HepG2 (cell line): ENCODE data around the gene SDC3.

ENCODE experiments used
- CCAR2 ChIP-seq: fragments of 200-400 bp; formaldehyde crosslinking; optimal IDR thresholded peaks from 2 replicates; pipeline ENCODE3; 2018; ENCODE audit warnings: low read depth, mild to moderate bottlenecking, low read length, moderate library complexity
- EZH2 ChIP-seq: conservative IDR thresholded peaks from 2 replicates; pipeline ENCODE4 v1.6.1; 2012; ENCODE audit warnings: mild to moderate bottlenecking, low read depth, low read length, moderate library complexity
- FOSL2 ChIP-seq: sonication (generic); formaldehyde crosslinking; IDR thresholded peaks from 2 replicates; pipeline ENCODE4 v1.4.0; 2020; ENCODE audit warnings: missing genetic modification reagents
- GABPA ChIP-seq, 2 experiments: IDR thresholded peaks; 2 replicates each; pipeline ENCODE4 v1.6.1; 2011 to 2016; ENCODE audit warnings: low read depth in 2 of 2, low read length in 1 of 2, missing biosample characterization in 1 of 2, missing genetic modification characterization in 1 of 2
- NFIC ChIP-seq: IDR thresholded peaks from 2 replicates; pipeline ENCODE4 v1.6.1; 2012; ENCODE audit warnings: mild to moderate bottlenecking, low read length, inconsistent platforms
- NFYC ChIP-seq: IDR thresholded peaks from 2 replicates; pipeline ENCODE4 v1.6.1; 2016; ENCODE audit warnings: missing genetic modification reagents, missing compliant biosample characterization
- POLR2A ChIP-seq, 2 experiments: IDR thresholded peaks; 2 replicates each; pipeline ENCODE4 v1.6.1; 2011; ENCODE audit warnings: low read depth in 2 of 2, low read length in 2 of 2, mild to moderate bottlenecking in 1 of 2, moderate library complexity in 1 of 2; ENCODE audit not compliant: insufficient read depth in 1 of 2
- RERE ChIP-seq: IDR thresholded peaks from 2 replicates; pipeline ENCODE4 v1.6.1; 2016; ENCODE audit warnings: low read depth, missing genetic modification reagents, missing compliant biosample characterization
- TCF7 ChIP-seq: sonication (generic); IDR thresholded peaks from 2 replicates; pipeline ENCODE4 v1.6.1; 2016; ENCODE audit warnings: antibody characterized with exemption, low read depth
- ZNF660 ChIP-seq: sonication (generic); formaldehyde crosslinking; IDR thresholded peaks from 2 replicates; pipeline ENCODE4 v1.5.1; 2020; ENCODE audit warnings: mild to moderate bottlenecking, low read depth, missing genetic modification reagents, borderline replicate concordance
- ZNF703 ChIP-seq: sonication (generic); formaldehyde crosslinking; IDR thresholded peaks from 2 replicates; pipeline ENCODE4 v1.5.1; 2020; ENCODE audit warnings: missing genetic modification reagents, mild to moderate bottlenecking, moderate library complexity, borderline replicate concordance
- TF ChIP-seq, protein P1 (sequence below): sonication (generic); formaldehyde crosslinking; IDR thresholded peaks from 2 replicates; pipeline ENCODE4 v1.4.0; 2020; ENCODE audit warnings: mild to moderate bottlenecking, missing genetic modification reagents
- TF ChIP-seq, protein P2 (sequence below): sonication (generic); formaldehyde crosslinking; IDR thresholded peaks from 2 replicates; pipeline ENCODE4 v1.4.0; 2020; ENCODE audit warnings: missing genetic modification reagents
- TF ChIP-seq, protein P3 (sequence below): sonication (generic); formaldehyde crosslinking; IDR thresholded peaks from 2 replicates; pipeline ENCODE4 v1.4.0; 2020; ENCODE audit warnings: missing genetic modification reagents

GRCh38 chr1:30905403-30905802, 3.2 kb downstream of the SDC3 start:
- TF ChIP-seq NFIC (no peak), RERE (CRISPR knock-in tag) (no peak), CCAR2 (no peak), TCF7 (no peak), ZNF660 (CRISPR knock-in tag) (no peak), EZH2 (no peak), ZNF703 (no peak), POLR2A (IDR thresholded peaks at IDR 0.05; ENCODE audit: insufficient read depth in 1 of 2, low read depth in 2 of 2, low read length in 2 of 2) (no peak), GABPA (IDR thresholded peaks at IDR 0.05; ENCODE audit: low read depth, low read length) (no peak), GABPA (CRISPR knock-in tag; IDR thresholded peaks at IDR 0.05; ENCODE audit: low read depth) (no peak), NFYC (CRISPR knock-in tag) (no peak), FOSL2 (no peak)
- TF ChIP-seq, protein P1, sequence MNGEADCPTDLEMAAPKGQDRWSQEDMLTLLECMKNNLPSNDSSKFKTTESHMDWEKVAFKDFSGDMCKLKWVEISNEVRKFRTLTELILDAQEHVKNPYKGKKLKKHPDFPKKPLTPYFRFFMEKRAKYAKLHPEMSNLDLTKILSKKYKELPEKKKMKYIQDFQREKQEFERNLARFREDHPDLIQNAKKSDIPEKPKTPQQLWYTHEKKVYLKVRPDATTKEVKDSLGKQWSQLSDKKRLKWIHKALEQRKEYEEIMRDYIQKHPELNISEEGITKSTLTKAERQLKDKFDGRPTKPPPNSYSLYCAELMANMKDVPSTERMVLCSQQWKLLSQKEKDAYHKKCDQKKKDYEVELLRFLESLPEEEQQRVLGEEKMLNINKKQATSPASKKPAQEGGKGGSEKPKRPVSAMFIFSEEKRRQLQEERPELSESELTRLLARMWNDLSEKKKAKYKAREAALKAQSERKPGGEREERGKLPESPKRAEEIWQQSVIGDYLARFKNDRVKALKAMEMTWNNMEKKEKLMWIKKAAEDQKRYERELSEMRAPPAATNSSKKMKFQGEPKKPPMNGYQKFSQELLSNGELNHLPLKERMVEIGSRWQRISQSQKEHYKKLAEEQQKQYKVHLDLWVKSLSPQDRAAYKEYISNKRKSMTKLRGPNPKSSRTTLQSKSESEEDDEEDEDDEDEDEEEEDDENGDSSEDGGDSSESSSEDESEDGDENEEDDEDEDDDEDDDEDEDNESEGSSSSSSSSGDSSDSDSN (CRISPR knock-in tag) = no peak
- TF ChIP-seq, protein P2, sequence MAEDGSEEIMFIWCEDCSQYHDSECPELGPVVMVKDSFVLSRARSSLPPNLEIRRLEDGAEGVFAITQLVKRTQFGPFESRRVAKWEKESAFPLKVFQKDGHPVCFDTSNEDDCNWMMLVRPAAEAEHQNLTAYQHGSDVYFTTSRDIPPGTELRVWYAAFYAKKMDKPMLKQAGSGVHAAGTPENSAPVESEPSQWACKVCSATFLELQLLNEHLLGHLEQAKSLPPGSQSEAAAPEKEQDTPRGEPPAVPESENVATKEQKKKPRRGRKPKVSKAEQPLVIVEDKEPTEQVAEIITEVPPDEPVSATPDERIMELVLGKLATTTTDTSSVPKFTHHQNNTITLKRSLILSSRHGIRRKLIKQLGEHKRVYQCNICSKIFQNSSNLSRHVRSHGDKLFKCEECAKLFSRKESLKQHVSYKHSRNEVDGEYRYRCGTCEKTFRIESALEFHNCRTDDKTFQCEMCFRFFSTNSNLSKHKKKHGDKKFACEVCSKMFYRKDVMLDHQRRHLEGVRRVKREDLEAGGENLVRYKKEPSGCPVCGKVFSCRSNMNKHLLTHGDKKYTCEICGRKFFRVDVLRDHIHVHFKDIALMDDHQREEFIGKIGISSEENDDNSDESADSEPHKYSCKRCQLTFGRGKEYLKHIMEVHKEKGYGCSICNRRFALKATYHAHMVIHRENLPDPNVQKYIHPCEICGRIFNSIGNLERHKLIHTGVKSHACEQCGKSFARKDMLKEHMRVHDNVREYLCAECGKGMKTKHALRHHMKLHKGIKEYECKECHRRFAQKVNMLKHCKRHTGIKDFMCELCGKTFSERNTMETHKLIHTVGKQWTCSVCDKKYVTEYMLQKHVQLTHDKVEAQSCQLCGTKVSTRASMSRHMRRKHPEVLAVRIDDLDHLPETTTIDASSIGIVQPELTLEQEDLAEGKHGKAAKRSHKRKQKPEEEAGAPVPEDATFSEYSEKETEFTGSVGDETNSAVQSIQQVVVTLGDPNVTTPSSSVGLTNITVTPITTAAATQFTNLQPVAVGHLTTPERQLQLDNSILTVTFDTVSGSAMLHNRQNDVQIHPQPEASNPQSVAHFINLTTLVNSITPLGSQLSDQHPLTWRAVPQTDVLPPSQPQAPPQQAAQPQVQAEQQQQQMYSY (CRISPR knock-in tag) = no peak
- TF ChIP-seq, protein P3, sequence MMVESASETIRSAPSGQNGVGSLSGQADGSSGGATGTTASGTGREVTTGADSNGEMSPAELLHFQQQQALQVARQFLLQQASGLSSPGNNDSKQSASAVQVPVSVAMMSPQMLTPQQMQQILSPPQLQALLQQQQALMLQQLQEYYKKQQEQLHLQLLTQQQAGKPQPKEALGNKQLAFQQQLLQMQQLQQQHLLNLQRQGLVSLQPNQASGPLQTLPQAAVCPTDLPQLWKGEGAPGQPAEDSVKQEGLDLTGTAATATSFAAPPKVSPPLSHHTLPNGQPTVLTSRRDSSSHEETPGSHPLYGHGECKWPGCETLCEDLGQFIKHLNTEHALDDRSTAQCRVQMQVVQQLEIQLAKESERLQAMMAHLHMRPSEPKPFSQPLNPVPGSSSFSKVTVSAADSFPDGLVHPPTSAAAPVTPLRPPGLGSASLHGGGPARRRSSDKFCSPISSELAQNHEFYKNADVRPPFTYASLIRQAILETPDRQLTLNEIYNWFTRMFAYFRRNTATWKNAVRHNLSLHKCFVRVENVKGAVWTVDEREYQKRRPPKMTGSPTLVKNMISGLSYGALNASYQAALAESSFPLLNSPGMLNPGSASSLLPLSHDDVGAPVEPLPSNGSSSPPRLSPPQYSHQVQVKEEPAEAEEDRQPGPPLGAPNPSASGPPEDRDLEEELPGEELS (CRISPR knock-in tag) = no peak
